NT2/D1 (cell line): Measurements from ENCODE around the gene HOXA11.

Source experiments
- SUZ12 ChIP-seq: IDR thresholded peaks from 2 replicates; pipeline ENCODE4 v1.6.1; 2011; ENCODE audit not compliant: insufficient read length, insufficient read depth; ENCODE audit errors: extremely low read depth
- YY1 ChIP-seq: IDR thresholded peaks from 2 replicates; pipeline ENCODE4 v1.6.1; 2011; ENCODE audit not compliant: insufficient read length, insufficient read depth
- ZNF274 ChIP-seq: IDR thresholded peaks from 2 replicates; pipeline ENCODE4 v1.6.1; 2011; ENCODE audit warnings: mild to moderate bottlenecking, low read depth, low read length

DNA sequence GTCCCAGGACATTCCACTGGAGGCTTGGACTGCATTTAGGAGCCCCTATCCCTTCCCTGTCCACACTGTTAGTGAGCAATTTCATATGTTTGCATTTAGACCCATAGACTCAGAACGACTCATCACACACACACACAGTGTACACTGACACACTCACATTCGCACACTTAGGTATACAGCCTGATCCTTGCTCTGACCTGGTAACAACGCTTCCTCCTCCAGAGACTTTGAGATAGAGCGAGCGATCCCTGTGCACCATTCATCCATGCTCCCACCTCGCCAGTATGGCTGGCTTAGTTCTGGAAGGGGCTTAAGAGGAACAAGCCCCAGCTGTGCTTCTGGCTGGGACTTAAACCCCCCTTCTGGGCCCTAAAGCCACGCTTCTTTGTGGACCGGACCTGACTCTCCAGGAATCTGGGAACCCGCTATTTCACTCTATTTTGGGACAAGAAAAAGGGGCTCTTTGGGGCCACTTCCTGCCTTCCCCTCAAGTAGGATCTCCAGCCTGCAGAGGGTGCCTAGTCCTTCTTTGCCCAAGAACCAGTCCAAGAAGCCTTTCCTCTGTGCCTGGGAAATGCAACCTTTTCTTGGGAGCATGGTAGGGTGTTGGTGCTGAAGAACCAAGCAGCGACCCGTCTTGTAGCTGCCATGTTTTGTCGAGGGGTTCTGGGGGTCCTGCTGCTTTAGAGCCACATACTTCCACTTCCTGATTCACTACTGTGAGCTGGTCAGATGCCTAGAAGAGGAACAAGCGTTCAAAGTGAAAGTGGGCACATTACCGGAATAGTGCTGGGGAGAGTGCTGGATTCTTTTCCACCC is 15.9 kb upstream of the HOXA11 start:
- TF ChIP-seq YY1 (no peak), ZNF274 (no peak), SUZ12 (peak; percentile 48)
